ENCODE data around the gene ZC3H18.

The ZC3H18 gene

GRCh38 chr16:88582912-88583575 is 12.8 kb downstream of the ZC3H18 start:
- Histone ChIP-seq H3K4me2 (ENCODE audit: low read length) (no peak overlapping the region), H3K4me1 (no peaks in the 10 kb centered on the region), H3K4me3 (ENCODE audit: low read depth, low read length) (no peak overlapping the region), H2AFZ (no peak overlapping the region), H3K9ac (no peak overlapping the region), H3K36me3 (ENCODE audit: control insufficient read depth, insufficient read depth, low read length) (no peaks in the 10 kb centered on the region), H3K79me2 (peaks cover 70% of the 10 kb centered on the region), H3K9me3 (ENCODE audit: control insufficient read depth, low read length) (no peaks in the 10 kb centered on the region), H3K27ac (no peak overlapping the region), H3K27me3 (ENCODE audit: control insufficient read depth, insufficient read depth, low read length) (no peaks in the 10 kb centered on the region)
- TF ChIP-seq CTCF (IDR thresholded peaks at IDR 0.05): no peak

GRCh38 chr16:88584676-88585075 is 14.5 kb downstream of the ZC3H18 start:
- Histone ChIP-seq H3K27ac (no peak overlapping the region), H3K4me2 (ENCODE audit: low read length) (no peak overlapping the region), H3K9ac (no peak overlapping the region), H3K4me3 (ENCODE audit: low read depth, low read length) (no peak overlapping the region), H3K36me3 (ENCODE audit: control insufficient read depth, insufficient read depth, low read length) (no peaks in the 10 kb centered on the region), H3K79me2 (peaks cover 60% of the 10 kb centered on the region), H3K27me3 (ENCODE audit: control insufficient read depth, insufficient read depth, low read length) (no peaks in the 10 kb centered on the region), H2AFZ (no peak overlapping the region), H3K9me3 (ENCODE audit: control insufficient read depth, low read length) (no peaks in the 10 kb centered on the region), H3K4me1 (no peaks in the 10 kb centered on the region)
- no peak for TF ChIP-seq CTCF (IDR thresholded peaks at IDR 0.05)

- H3K9me3 ChIP-seq (ENCODE audit: control insufficient read depth, low read length): no peaks in the 10 kb centered on the region
- H3K27ac ChIP-seq: no peak overlapping the region
- no peak overlapping the region for H3K4me3 ChIP-seq (ENCODE audit: low read depth, low read length)
- H3K79me2 ChIP-seq: peaks cover 62% of the 10 kb centered on the region
- no peaks in the 10 kb centered on the region for H3K27me3 ChIP-seq (ENCODE audit: control insufficient read depth, insufficient read depth, low read length)
- no peaks in the 10 kb centered on the region for H3K36me3 ChIP-seq (ENCODE audit: control insufficient read depth, insufficient read depth, low read length)
- no peaks in the 10 kb centered on the region for H3K4me1 ChIP-seq
- H2AFZ ChIP-seq: no peak overlapping the region
- H3K9ac ChIP-seq: no peak overlapping the region
- no peak for TF ChIP-seq CTCF (IDR thresholded peaks at IDR 0.05)
- no peak overlapping the region for H3K4me2 ChIP-seq (ENCODE audit: low read length)
Observed at GRCh38 chr16:88585269-88585668, 15.1 kb downstream of the ZC3H18 start.

- no peak overlapping the region for H3K9ac ChIP-seq
- no peak for TF ChIP-seq CTCF (IDR thresholded peaks at IDR 0.05)
Observed at GRCh38 chr16:88585927-88586581, 15.9 kb downstream of the ZC3H18 start.

GRCh38 chr16:88588148-88588547 is 17.9 kb downstream of the ZC3H18 start:
- H3K36me3 ChIP-seq (ENCODE audit: control insufficient read depth, insufficient read depth, low read length): no peaks in the 10 kb centered on the region

More at GRCh38 chr16:88585927-88586581, 15.9 kb downstream of the ZC3H18 start:
- Histone ChIP-seq H2AFZ (no peak overlapping the region), H3K9me3 (ENCODE audit: control insufficient read depth, low read length) (no peaks in the 10 kb centered on the region), H3K27ac (no peak overlapping the region), H3K4me3 (ENCODE audit: low read depth, low read length) (no peak overlapping the region), H3K4me1 (no peaks in the 10 kb centered on the region), H3K36me3 (ENCODE audit: control insufficient read depth, insufficient read depth, low read length) (no peaks in the 10 kb centered on the region), H3K4me2 (ENCODE audit: low read length) (no peak overlapping the region), H3K27me3 (ENCODE audit: control insufficient read depth, insufficient read depth, low read length) (no peaks in the 10 kb centered on the region), H3K79me2 (peaks cover 56% of the 10 kb centered on the region)

More at GRCh38 chr16:88588148-88588547, 17.9 kb downstream of the ZC3H18 start:
- Histone ChIP-seq H3K4me3 (ENCODE audit: low read depth, low read length) (no peak overlapping the region), H3K9ac (no peak overlapping the region), H2AFZ (no peak overlapping the region), H3K27me3 (ENCODE audit: control insufficient read depth, insufficient read depth, low read length) (no peaks in the 10 kb centered on the region), H3K4me1 (no peaks in the 10 kb centered on the region), H3K27ac (no peak overlapping the region), H3K4me2 (ENCODE audit: low read length) (no peak overlapping the region), H3K79me2 (peaks cover 47% of the 10 kb centered on the region), H3K9me3 (ENCODE audit: control insufficient read depth, low read length) (no peaks in the 10 kb centered on the region)
- TF ChIP-seq CTCF (IDR thresholded peaks at IDR 0.05): no peak
